SK-N-SH (cell line): ENCODE measurements around the gene C19orf73. TPM values are rescaled to one million over a fixed set of nuclear protein-coding genes. Genes with fewer than 3 reads are reported as not detected.

ENCODE experiments used
- CTCF ChIA-PET: fragments of 300-600, 350-600 bp; formaldehyde crosslinking; extraction: SDS; loops from one replicate; lab custom pipeline; 2021; lab: Yijun Ruan, JAX
- POLR2A ChIA-PET: fragments of 350-600 bp; sonication (Branson Sonifier 250); formaldehyde crosslinking; extraction: SDS; loops from one replicate; lab custom pipeline; 2020; ENCODE audit warnings: antibody characterized with exemption, inconsistent platforms; lab: Yijun Ruan, JAX
- DNase-seq: peaks from one replicate; pipeline ENCODE4 v3.0.0; 2012
- H2AFZ ChIP-seq: fragments of 200-600 bp; sonication (generic); 2 replicates; pipeline ENCODE4 v1.8.1; 2016; ENCODE audit warnings: antibody characterized with exemption, mild to moderate bottlenecking, low read depth
- H3F3A ChIP-seq: fragments of 200-600 bp; sonication (generic); replicated peaks from 2 replicates; pipeline ENCODE3; 2016; ENCODE audit warnings: antibody characterized with exemption, mild to moderate bottlenecking; ENCODE audit not compliant: insufficient read depth
- H3K27ac ChIP-seq, 2 experiments: fragments of 200-500 bp in 1 of 2; fragments of 200-600 bp in 1 of 2; sonication (Bioruptor generic) in 1 of 2; sonication (generic), shearing (Covaris generic) in 1 of 2; 2 replicates each; pipeline versions ENCODE4 v1.5.1 to v1.6.1; 2014 to 2016; ENCODE audit warnings: low read depth in 2 of 2, inconsistent platforms in 1 of 2, low read length in 1 of 2, mild to moderate bottlenecking in 1 of 2, mixed read lengths in 1 of 2
- H3K27me3 ChIP-seq: fragments of 200-600 bp; sonication (generic), shearing (Covaris generic); 2 replicates; pipeline ENCODE4 v1.6.1; 2016; ENCODE audit warnings: mixed run types; ENCODE audit not compliant: insufficient read depth
- H3K36me3 ChIP-seq, 2 experiments: fragments of 200-500 bp in 1 of 2; fragments of 200-600 bp in 1 of 2; sonication (Bioruptor generic) in 1 of 2; sonication (generic) in 1 of 2; replicated peaks in 1 of 2; 2 replicates each; pipeline versions ENCODE3 to v1.5.1; 2014 to 2016; ENCODE audit warnings: low read length in 1 of 2, mild to moderate bottlenecking in 1 of 2; ENCODE audit not compliant: insufficient read depth in 2 of 2, control insufficient read depth in 1 of 2
- H3K4me1 ChIP-seq, 2 experiments: fragments of 200-500 bp in 1 of 2; fragments of 200-600 bp in 1 of 2; sonication (Bioruptor generic) in 1 of 2; sonication (generic), shearing (Covaris generic) in 1 of 2; 2 replicates each; pipeline versions ENCODE4 v1.5.1 to v1.6.1; 2014 to 2016; ENCODE audit warnings: low read depth in 1 of 2, low read length in 1 of 2, mixed run types in 1 of 2; ENCODE audit not compliant: insufficient read depth in 2 of 2, control insufficient read depth in 1 of 2
- H3K4me2 ChIP-seq: fragments of 200-600 bp; sonication (generic), shearing (Covaris generic); 2 replicates; pipeline ENCODE4 v1.6.1; 2017; ENCODE audit warnings: mixed run types
- H3K4me3 ChIP-seq, 2 experiments: fragments of 200-500 bp in 1 of 2; fragments of 200-600 bp in 1 of 2; sonication (Bioruptor generic) in 1 of 2; sonication (generic), shearing (Covaris generic) in 1 of 2; 2 replicates each; pipeline versions ENCODE4 v1.5.1 to v1.8.1; 2014 to 2016; ENCODE audit warnings: low read depth in 2 of 2, inconsistent platforms in 1 of 2, low read length in 1 of 2, mild to moderate bottlenecking in 1 of 2, mixed read lengths in 1 of 2, moderate library complexity in 1 of 2
- H3K79me2 ChIP-seq: fragments of 200-600 bp; sonication (generic); 2 replicates; pipeline ENCODE4 v1.8.1; 2017; ENCODE audit warnings: mild to moderate bottlenecking; ENCODE audit not compliant: insufficient read depth
- H3K9ac ChIP-seq: fragments of 200-600 bp; sonication (generic); 2 replicates; pipeline ENCODE4 v1.6.1; 2017; ENCODE audit warnings: mixed run types
- H3K9me2 ChIP-seq: fragments of 200-600 bp; sonication (generic); 2 replicates; pipeline ENCODE4 v1.6.1; 2017; ENCODE audit warnings: mixed run types
- H3K9me3 ChIP-seq: fragments of 200-600 bp; sonication (generic); 2 replicates; pipeline ENCODE4 v1.6.1; 2017; ENCODE audit warnings: mixed run types, mild to moderate bottlenecking, moderate library complexity
- H4K20me1 ChIP-seq: fragments of 200-600 bp; sonication (generic); 2 replicates; pipeline ENCODE4 v1.6.1; 2017; ENCODE audit warnings: mild to moderate bottlenecking, mixed run types; ENCODE audit not compliant: insufficient read depth
- ELF1 ChIP-seq: IDR thresholded peaks from 2 replicates; pipeline ENCODE4 v1.4.0; 2012
- FOXM1 ChIP-seq: IDR thresholded peaks from 2 replicates; pipeline ENCODE4 v1.4.0; 2012; ENCODE audit warnings: low read depth, mild to moderate bottlenecking
- MAX ChIP-seq: IDR thresholded peaks from 2 replicates; pipeline ENCODE4 v1.4.0; 2012; ENCODE audit warnings: low read depth
- NFIC ChIP-seq: IDR thresholded peaks from 2 replicates; pipeline ENCODE4 v1.4.0; 2012; ENCODE audit warnings: borderline replicate concordance
- NRF1 ChIP-seq: IDR thresholded peaks from 2 replicates; pipeline ENCODE4 v1.6.1; 2012; ENCODE audit warnings: low read depth, mild to moderate bottlenecking, low read length
- YY1 ChIP-seq: IDR thresholded peaks from 2 replicates; pipeline ENCODE4 v1.4.0; 2012; ENCODE audit warnings: low read depth, mild to moderate bottlenecking
- WGBS: methylation state at CpG from one replicate; pipeline ENCODE4 v1.1.6; 2017; ENCODE audit warnings: low lambda C conversion rate; 5-methylcytosine and 5-hydroxymethylcytosine counted together
- polyA plus RNA-seq, 3 experiments: library from polyadenylated mRNA; depleted of rRNA; stranded (reverse); fragments of >200 nt; gene quantifications; 2 replicates each; pipeline ENCODE4 v1.2.3, GENCODE V29; 2012
- TF ChIP-seq, protein P1 (sequence below): fragments of 200-600 bp; sonication (generic); IDR thresholded peaks from 2 replicates; pipeline ENCODE4 v1.6.1; 2017; ENCODE audit warnings: antibody characterized with exemption, mild to moderate bottlenecking, moderate library complexity

The C19orf73 gene
- polyA plus RNA-seq, 1 of the 3 experiments (the other 2 are of a cell fraction), result 3.0 TPM

DNA sequence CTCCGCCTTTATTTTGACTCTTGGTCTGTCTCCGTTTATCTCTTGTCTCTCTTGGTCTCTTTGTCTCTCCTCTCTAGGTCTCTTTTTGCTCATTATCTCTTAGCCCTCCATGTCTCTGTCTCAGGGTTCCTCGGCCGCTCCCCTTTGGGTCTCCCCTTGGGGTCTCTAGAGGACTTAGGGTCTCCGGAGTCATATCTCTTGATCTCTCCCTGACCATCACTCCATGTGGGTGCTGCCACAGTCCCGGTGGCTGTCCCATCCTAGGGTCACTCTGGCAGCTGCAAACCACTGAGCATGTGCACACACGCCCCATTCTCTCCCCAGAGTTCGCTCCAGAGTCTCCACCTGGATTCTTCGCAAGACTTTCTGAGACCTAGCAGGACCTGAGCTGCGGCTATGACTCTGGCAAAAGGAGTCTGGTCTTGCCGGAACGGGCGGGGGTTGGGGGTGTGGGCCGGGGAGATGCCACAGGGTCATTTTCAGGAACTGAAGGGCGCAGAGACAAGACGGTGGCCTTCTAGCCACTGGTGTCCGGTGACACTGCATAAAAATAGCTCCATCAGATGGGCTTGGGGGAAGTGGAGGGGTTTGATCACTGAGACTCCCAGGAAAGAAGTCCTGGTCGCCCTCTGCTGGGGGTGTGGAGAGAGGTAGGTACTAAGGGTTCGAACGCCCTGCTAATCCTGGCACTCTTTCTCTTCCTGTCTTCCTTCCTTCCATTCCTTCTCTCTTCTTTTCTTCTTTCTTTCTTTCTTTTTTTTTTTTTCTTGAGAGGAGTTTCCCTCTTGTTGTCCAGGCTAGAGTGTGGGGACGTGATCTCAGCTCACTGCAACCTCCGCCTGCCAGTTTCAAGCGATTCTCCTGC lies 45.2 kb downstream of the C19orf73 start:
- Histone ChIP-seq H3K27me3 (peaks cover 8% of the 10 kb centered on the region; the same call in 1 of the 2 replicates), H3K4me3 (no peak overlapping the region), H3K4me2 (no peak overlapping the region), H3K36me3 (no peaks in the 10 kb centered on the region), H3K9me2 (no peaks in the 10 kb centered on the region), H3K79me2 (no peaks in the 10 kb centered on the region), H3K4me1 (no peaks in the 10 kb centered on the region; a peak in 1 of 4 replicates), H3K27ac (no peak overlapping the region), H3K9ac (no peak overlapping the region), H2AFZ (no peak overlapping the region), H4K20me1 (no peaks in the 10 kb centered on the region), H3F3A (peaks cover 17% of the 10 kb centered on the region), H3K9me3 (no peaks in the 10 kb centered on the region)
- ChIA-PET POLR2A (no interaction called here), CTCF (interaction anchor here (0.6 to 2.7 kb wide), 17 partner anchors 8 to 409 kb away, joined by 3 to 13 read pairs (median 4); partner anchors contain the start of genes HRC and NTF4)
- 40% methylated on average over 20 of the region's 23 CpGs for WGBS
- peak; percentile 50 for DNase-seq
- no peak for TF ChIP-seq NFIC
- TF ChIP-seq, protein P1, sequence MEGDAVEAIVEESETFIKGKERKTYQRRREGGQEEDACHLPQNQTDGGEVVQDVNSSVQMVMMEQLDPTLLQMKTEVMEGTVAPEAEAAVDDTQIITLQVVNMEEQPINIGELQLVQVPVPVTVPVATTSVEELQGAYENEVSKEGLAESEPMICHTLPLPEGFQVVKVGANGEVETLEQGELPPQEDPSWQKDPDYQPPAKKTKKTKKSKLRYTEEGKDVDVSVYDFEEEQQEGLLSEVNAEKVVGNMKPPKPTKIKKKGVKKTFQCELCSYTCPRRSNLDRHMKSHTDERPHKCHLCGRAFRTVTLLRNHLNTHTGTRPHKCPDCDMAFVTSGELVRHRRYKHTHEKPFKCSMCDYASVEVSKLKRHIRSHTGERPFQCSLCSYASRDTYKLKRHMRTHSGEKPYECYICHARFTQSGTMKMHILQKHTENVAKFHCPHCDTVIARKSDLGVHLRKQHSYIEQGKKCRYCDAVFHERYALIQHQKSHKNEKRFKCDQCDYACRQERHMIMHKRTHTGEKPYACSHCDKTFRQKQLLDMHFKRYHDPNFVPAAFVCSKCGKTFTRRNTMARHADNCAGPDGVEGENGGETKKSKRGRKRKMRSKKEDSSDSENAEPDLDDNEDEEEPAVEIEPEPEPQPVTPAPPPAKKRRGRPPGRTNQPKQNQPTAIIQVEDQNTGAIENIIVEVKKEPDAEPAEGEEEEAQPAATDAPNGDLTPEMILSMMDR, result peak; percentile 49

GRCh38 chr19:49071860-49072547 lies 46.9 kb downstream of the C19orf73 start:
- no peak overlapping the region for H3K9ac ChIP-seq
- no peak overlapping the region for H3K4me2 ChIP-seq
- DNase-seq, result peak; percentile 84
- peaks cover 8% of the 10 kb centered on the region; the same call in 1 of the 2 replicates for H3K27me3 ChIP-seq
- H4K20me1 ChIP-seq, result no peaks in the 10 kb centered on the region
- ChIA-PET POLR2A (no interaction called here), CTCF (interaction anchor here (1.0 to 1.9 kb wide), 6 partner anchors 13 to 153 kb away, joined by 3 to 6 read pairs (median 4); partner anchors contain the start of genes GYS1 and RUVBL2)
- 39% methylated on average over 44 of the region's 93 CpGs for WGBS
- no peaks in the 10 kb centered on the region for H3K9me2 ChIP-seq
- peak overlapping the region in 1 of 2 experiments; percentile 4; a peak in 1 of 4 replicates for H3K4me3 ChIP-seq
- H3K9me3 ChIP-seq, result no peaks in the 10 kb centered on the region
- no peaks in the 10 kb centered on the region for H3K79me2 ChIP-seq
- H3F3A ChIP-seq, result peaks cover 13% of the 10 kb centered on the region
- H3K36me3 ChIP-seq, result no peaks in the 10 kb centered on the region
- no peak overlapping the region for H3K27ac ChIP-seq
- H3K4me1 ChIP-seq, result no peaks in the 10 kb centered on the region; a peak in 1 of 4 replicates
- no peak overlapping the region; the same call in 1 of the 2 replicates for H2AFZ ChIP-seq
- TF ChIP-seq FOXM1 (no peak), NRF1 (peak; percentile 14; the same call in 1 of the 2 replicates), YY1 (no peak), MAX (0 out of 2 replicates have a peak, but pooled peaks have one; percentile 17), ELF1 (no peak)
- TF ChIP-seq, protein P1, result no peak
